Astrocyte of the cerebellum (primary cell): ENCODE data around the gene FAM227A.

Source experiments
- DNase-seq: peaks from one replicate; pipeline ENCODE4 v3.0.0-alpha.2; 2011; ENCODE audit warnings: low read depth
- H3K4me3 ChIP-seq: 2 replicates; pipeline ENCODE4 v1.5.1; 2011; ENCODE audit warnings: mild to moderate bottlenecking, low read depth, low read length, moderate library complexity
- in situ Hi-C: cut with HindIII; loops from 2 replicates; pipeline ENCODE4 v1.10.0; 2017; ENCODE audit warnings: low sequenced_read_pairs
- TF ChIP-seq, protein P1 (sequence below): IDR thresholded peaks from 2 replicates; pipeline ENCODE4 v1.5.1; 2012; ENCODE audit warnings: low read length, low read depth, moderate library complexity, mild to moderate bottlenecking; ENCODE audit errors: missing control alignments

The FAM227A gene

DNA sequence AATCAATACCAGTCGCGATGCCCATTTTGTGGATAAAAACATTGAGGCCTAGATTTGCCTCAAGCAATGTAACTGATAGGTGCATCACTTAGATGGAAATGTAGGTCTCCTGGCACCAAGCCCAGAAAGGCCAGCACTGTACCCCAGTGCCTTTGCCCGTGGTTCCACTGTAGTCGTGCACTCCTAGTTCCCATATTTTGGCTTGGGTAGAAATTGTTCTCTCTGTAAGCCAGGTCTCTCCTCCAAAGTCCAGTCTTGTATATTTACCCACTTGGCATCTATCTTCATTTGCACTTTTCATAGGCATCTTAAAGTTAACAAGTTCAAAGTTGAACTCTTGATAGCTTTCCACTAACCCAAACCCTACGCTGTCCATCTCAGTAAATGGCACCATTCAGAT, 44.6 kb downstream of the FAM227A start:
- TF ChIP-seq, protein P1, sequence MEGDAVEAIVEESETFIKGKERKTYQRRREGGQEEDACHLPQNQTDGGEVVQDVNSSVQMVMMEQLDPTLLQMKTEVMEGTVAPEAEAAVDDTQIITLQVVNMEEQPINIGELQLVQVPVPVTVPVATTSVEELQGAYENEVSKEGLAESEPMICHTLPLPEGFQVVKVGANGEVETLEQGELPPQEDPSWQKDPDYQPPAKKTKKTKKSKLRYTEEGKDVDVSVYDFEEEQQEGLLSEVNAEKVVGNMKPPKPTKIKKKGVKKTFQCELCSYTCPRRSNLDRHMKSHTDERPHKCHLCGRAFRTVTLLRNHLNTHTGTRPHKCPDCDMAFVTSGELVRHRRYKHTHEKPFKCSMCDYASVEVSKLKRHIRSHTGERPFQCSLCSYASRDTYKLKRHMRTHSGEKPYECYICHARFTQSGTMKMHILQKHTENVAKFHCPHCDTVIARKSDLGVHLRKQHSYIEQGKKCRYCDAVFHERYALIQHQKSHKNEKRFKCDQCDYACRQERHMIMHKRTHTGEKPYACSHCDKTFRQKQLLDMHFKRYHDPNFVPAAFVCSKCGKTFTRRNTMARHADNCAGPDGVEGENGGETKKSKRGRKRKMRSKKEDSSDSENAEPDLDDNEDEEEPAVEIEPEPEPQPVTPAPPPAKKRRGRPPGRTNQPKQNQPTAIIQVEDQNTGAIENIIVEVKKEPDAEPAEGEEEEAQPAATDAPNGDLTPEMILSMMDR: no peak
- in situ Hi-C loops: no loop called here
- H3K4me3 ChIP-seq: no peak overlapping the region
- DNase-seq: no peak

DNA sequence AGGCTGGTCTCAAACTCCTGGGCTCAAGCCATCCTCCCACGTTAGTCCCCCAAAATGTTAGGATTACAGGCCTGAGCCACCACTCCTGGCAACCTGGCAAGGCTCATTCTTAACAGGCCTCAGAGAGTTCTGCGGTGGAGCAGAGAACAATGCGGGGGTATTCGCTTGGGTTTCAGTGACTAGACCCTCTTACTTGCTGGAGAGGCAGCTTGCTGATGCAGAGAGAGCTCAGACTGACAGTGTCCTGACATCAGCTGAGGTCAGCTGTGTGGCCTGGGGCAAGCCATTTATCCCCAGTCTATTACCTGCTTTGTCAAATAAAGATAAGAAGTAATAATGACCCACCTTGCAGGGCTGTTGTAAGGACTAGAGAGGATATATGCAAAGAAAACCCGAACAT, 46.0 kb downstream of the FAM227A start:
- H3K4me3 ChIP-seq: no peak overlapping the region
- no peak for DNase-seq
- in situ Hi-C loops: no loop called here
- TF ChIP-seq, protein P1: no peak

GRCh38 chr22:38608992-38609750, 47.0 kb downstream of the FAM227A start:
- H3K4me3 ChIP-seq: no peak overlapping the region
- in situ Hi-C loops: no loop called here
- DNase-seq: no peak
- TF ChIP-seq, protein P1: no peak

DNA sequence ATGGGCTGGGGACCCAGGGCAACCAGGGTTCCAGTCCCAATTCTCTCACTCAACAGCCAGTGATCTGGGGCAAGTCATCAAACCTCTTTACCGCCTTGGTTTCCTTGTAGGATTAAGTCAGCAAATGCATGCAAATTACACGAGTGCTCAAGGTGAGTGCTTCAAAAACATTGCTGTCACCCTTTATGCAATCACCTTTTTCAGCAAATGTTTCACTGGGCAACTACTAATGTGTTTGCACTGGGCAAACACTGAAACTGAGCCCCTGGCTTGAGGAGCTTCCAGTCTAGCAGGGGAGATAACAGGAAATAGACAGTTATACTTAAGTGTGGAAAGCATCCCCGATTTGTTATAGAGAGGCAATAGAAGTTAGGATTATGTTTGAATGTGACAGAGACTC, 48.5 kb downstream of the FAM227A start:
- in situ Hi-C loops: no loop called here
- no peak overlapping the region for H3K4me3 ChIP-seq
- TF ChIP-seq, protein P1: no peak
- DNase-seq: no peak

DNA sequence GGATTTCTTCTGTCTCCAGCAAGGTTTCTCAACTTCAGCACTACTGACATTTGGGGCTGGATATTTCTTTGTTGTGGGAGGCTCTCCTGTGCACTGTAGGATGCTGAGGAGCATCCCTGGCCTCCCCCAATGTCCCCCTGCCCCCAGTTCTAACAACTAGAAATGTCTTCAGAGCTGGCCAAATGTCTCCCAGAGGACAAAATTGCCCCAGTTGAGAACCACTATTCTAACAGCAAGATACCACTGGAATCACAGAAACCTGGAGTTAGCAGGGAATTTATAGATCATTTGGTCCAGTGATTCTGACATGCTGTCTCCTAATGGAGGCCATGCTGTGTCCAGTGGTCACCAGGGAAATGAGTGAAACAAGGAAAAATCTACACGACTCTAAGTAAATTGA, 54.0 kb downstream of the FAM227A start:
- no peak for DNase-seq
- TF ChIP-seq, protein P1: no peak
- no peak overlapping the region for H3K4me3 ChIP-seq
- in situ Hi-C loops: no loop called here

- TF ChIP-seq, protein P1: no peak
- no peak overlapping the region for H3K4me3 ChIP-seq
- DNase-seq: no peak
- in situ Hi-C loops: no loop called here
Measured at GRCh38 chr22:38601221-38601764, 54.9 kb downstream of the FAM227A start.
